ENCODE data around the gene HHAT.

GRCh38 chr1:210553711-210554110 lies 225.0 kb downstream of the HHAT start:
- TF ChIP-seq EP300 (IDR thresholded peaks at IDR 0.05; ENCODE audit: low read depth) (no peak), POLR2A (IDR thresholded peaks at IDR 0.05) (no peak), CTCF (IDR thresholded peaks at IDR 0.05) (no peak), POLR2AphosphoS5 (IDR thresholded peaks at IDR 0.05) (no peak)

All from transverse colon (tissue), 4 donors.